SK-N-SH (cell line): Measurements from ENCODE around the gene TRIM28. TPM values are rescaled to one million over a fixed set of nuclear protein-coding genes. Genes with fewer than 3 reads are reported as not detected.

Experiments used
- CTCF ChIA-PET: fragments of 300-600, 350-600 bp; formaldehyde crosslinking; extraction: SDS; loops from one replicate; lab custom pipeline; 2021; lab: Yijun Ruan, JAX
- POLR2A ChIA-PET: fragments of 350-600 bp; sonication (Branson Sonifier 250); formaldehyde crosslinking; extraction: SDS; loops from one replicate; lab custom pipeline; 2020; ENCODE audit warnings: antibody characterized with exemption, inconsistent platforms; lab: Yijun Ruan, JAX
- DNase-seq: peaks from one replicate; pipeline ENCODE4 v3.0.0; 2012
- H2AFZ ChIP-seq: fragments of 200-600 bp; sonication (generic); 2 replicates; pipeline ENCODE4 v1.8.1; 2016; ENCODE audit warnings: antibody characterized with exemption, mild to moderate bottlenecking, low read depth
- H3F3A ChIP-seq: fragments of 200-600 bp; sonication (generic); replicated peaks from 2 replicates; pipeline ENCODE3; 2016; ENCODE audit warnings: antibody characterized with exemption, mild to moderate bottlenecking; ENCODE audit not compliant: insufficient read depth
- H3K27ac ChIP-seq, 2 experiments: fragments of 200-500 bp in 1 of 2; fragments of 200-600 bp in 1 of 2; sonication (Bioruptor generic) in 1 of 2; sonication (generic), shearing (Covaris generic) in 1 of 2; 2 replicates each; pipeline versions ENCODE4 v1.5.1 to v1.6.1; 2014 to 2016; ENCODE audit warnings: low read depth in 2 of 2, inconsistent platforms in 1 of 2, low read length in 1 of 2, mild to moderate bottlenecking in 1 of 2, mixed read lengths in 1 of 2
- H3K27me3 ChIP-seq: fragments of 200-600 bp; sonication (generic), shearing (Covaris generic); 2 replicates; pipeline ENCODE4 v1.6.1; 2016; ENCODE audit warnings: mixed run types; ENCODE audit not compliant: insufficient read depth
- H3K36me3 ChIP-seq, 2 experiments: fragments of 200-500 bp in 1 of 2; fragments of 200-600 bp in 1 of 2; sonication (Bioruptor generic) in 1 of 2; sonication (generic) in 1 of 2; replicated peaks in 1 of 2; 2 replicates each; pipeline versions ENCODE3 to v1.5.1; 2014 to 2016; ENCODE audit warnings: low read length in 1 of 2, mild to moderate bottlenecking in 1 of 2; ENCODE audit not compliant: insufficient read depth in 2 of 2, control insufficient read depth in 1 of 2
- H3K4me1 ChIP-seq, 2 experiments: fragments of 200-500 bp in 1 of 2; fragments of 200-600 bp in 1 of 2; sonication (Bioruptor generic) in 1 of 2; sonication (generic), shearing (Covaris generic) in 1 of 2; 2 replicates each; pipeline versions ENCODE4 v1.5.1 to v1.6.1; 2014 to 2016; ENCODE audit warnings: low read depth in 1 of 2, low read length in 1 of 2, mixed run types in 1 of 2; ENCODE audit not compliant: insufficient read depth in 2 of 2, control insufficient read depth in 1 of 2
- H3K4me2 ChIP-seq: fragments of 200-600 bp; sonication (generic), shearing (Covaris generic); 2 replicates; pipeline ENCODE4 v1.6.1; 2017; ENCODE audit warnings: mixed run types
- H3K4me3 ChIP-seq, 2 experiments: fragments of 200-500 bp in 1 of 2; fragments of 200-600 bp in 1 of 2; sonication (Bioruptor generic) in 1 of 2; sonication (generic), shearing (Covaris generic) in 1 of 2; 2 replicates each; pipeline versions ENCODE4 v1.5.1 to v1.8.1; 2014 to 2016; ENCODE audit warnings: low read depth in 2 of 2, inconsistent platforms in 1 of 2, low read length in 1 of 2, mild to moderate bottlenecking in 1 of 2, mixed read lengths in 1 of 2, moderate library complexity in 1 of 2
- H3K79me2 ChIP-seq: fragments of 200-600 bp; sonication (generic); 2 replicates; pipeline ENCODE4 v1.8.1; 2017; ENCODE audit warnings: mild to moderate bottlenecking; ENCODE audit not compliant: insufficient read depth
- H3K9ac ChIP-seq: fragments of 200-600 bp; sonication (generic); 2 replicates; pipeline ENCODE4 v1.6.1; 2017; ENCODE audit warnings: mixed run types
- H3K9me2 ChIP-seq: fragments of 200-600 bp; sonication (generic); 2 replicates; pipeline ENCODE4 v1.6.1; 2017; ENCODE audit warnings: mixed run types
- H3K9me3 ChIP-seq: fragments of 200-600 bp; sonication (generic); 2 replicates; pipeline ENCODE4 v1.6.1; 2017; ENCODE audit warnings: mixed run types, mild to moderate bottlenecking, moderate library complexity
- H4K20me1 ChIP-seq: fragments of 200-600 bp; sonication (generic); 2 replicates; pipeline ENCODE4 v1.6.1; 2017; ENCODE audit warnings: mild to moderate bottlenecking, mixed run types; ENCODE audit not compliant: insufficient read depth
- FOXJ3 ChIP-seq: sonication (generic); formaldehyde crosslinking; IDR thresholded peaks from 2 replicates; pipeline ENCODE4 v1.5.1; 2020; ENCODE audit warnings: mild to moderate bottlenecking, missing genetic modification reagents
- FOXM1 ChIP-seq: IDR thresholded peaks from 2 replicates; pipeline ENCODE4 v1.4.0; 2012; ENCODE audit warnings: low read depth, mild to moderate bottlenecking
- GABPA ChIP-seq: IDR thresholded peaks from 2 replicates; pipeline ENCODE4 v1.4.0; 2012; ENCODE audit warnings: low read depth, mild to moderate bottlenecking
- GATA2 ChIP-seq: sonication (generic); formaldehyde crosslinking; IDR thresholded peaks from 2 replicates; pipeline ENCODE4 v1.5.0; 2020; ENCODE audit warnings: mild to moderate bottlenecking, missing genetic modification reagents
- POLR2AphosphoS5 ChIP-seq: IDR thresholded peaks from 2 replicates; pipeline ENCODE4 v1.6.1; 2012; ENCODE audit warnings: low read depth, low read length
- RCOR1 ChIP-seq: fragments of 150-350 bp; IDR thresholded peaks from 2 replicates; pipeline ENCODE4 v1.6.1; 2017; ENCODE audit warnings: antibody characterized with exemption, low read length
- WGBS: methylation state at CpG from one replicate; pipeline ENCODE4 v1.1.6; 2017; ENCODE audit warnings: low lambda C conversion rate; 5-methylcytosine and 5-hydroxymethylcytosine counted together
- polyA plus RNA-seq, 3 experiments: library from polyadenylated mRNA; depleted of rRNA; stranded (reverse); fragments of >200 nt; gene quantifications; 2 replicates each; pipeline ENCODE4 v1.2.3, GENCODE V29; 2012
- TF ChIP-seq, protein P1 (sequence below): fragments of 200-600 bp; sonication (generic); IDR thresholded peaks from 2 replicates; pipeline ENCODE4 v1.6.1; 2017; ENCODE audit warnings: antibody characterized with exemption, mild to moderate bottlenecking, moderate library complexity
- TF ChIP-seq, protein P2 (sequence below): IDR thresholded peaks from 2 replicates; pipeline ENCODE4 v1.6.1; 2012; ENCODE audit warnings: mild to moderate bottlenecking, low read depth, low read length, moderate library complexity
- TF ChIP-seq, protein P3 (sequence below): IDR thresholded peaks from 2 replicates; pipeline ENCODE4 v1.4.0; 2012; ENCODE audit warnings: low read depth, borderline replicate concordance
- TF ChIP-seq, protein P4 (sequence below): fragments of 150-350 bp; IDR thresholded peaks from 2 replicates; pipeline ENCODE4 v1.6.1; 2017; ENCODE audit warnings: antibody characterized with exemption, low read length, low read depth, borderline replicate concordance
- TF ChIP-seq, protein P5 (sequence below): IDR thresholded peaks from 2 replicates; pipeline ENCODE4; 2012

The TRIM28 gene
- polyA plus RNA-seq, 1 of the 3 experiments (the other 2 are of a cell fraction), result 594 TPM

DNA sequence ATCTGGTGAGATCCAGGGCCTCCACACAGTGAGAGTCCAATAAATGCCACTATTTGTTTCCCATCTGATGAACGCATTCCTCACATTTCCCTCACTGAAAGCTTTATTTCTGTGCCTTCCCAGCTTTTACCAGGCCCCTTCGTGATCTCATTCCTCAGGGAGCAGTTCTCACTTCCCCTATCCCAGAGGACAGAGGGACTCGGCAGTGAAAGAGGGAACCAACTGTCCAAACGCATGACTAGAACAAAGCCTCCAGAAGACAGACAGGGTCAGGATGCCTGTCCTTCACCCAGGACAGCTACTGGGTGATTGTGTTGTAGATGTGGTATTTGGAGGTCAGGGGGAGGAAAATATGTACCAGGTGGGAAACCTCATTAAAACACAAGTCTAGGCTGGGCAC lies 22.2 kb upstream of the TRIM28 start:
- DNase-seq, result no peak
- Histone ChIP-seq H3K36me3 (peaks cover 0 to 8% of the 10 kb centered on the region in 2 experiments), H3F3A (peaks cover 19% of the 10 kb centered on the region), H3K79me2 (peaks cover 32% of the 10 kb centered on the region), H3K27ac (no peak overlapping the region), H4K20me1 (no peaks in the 10 kb centered on the region; the same call in 1 of the 2 replicates), H3K9me3 (no peaks in the 10 kb centered on the region), H3K4me2 (no peak overlapping the region), H3K4me3 (no peak overlapping the region), H2AFZ (no peak overlapping the region), H3K4me1 (peaks cover 0 to 21% of the 10 kb centered on the region in 2 experiments; a peak in 1 of 4 replicates), H3K9me2 (no peaks in the 10 kb centered on the region), H3K9ac (no peak overlapping the region), H3K27me3 (no peaks in the 10 kb centered on the region)
- CTCF ChIA-PET, result interaction anchor here (4.3 to 4.7 kb wide), 2 partner anchors 22 to 30 kb away, joined by 29 to 81 read pairs; partner anchors contain the start of genes CHMP2A and TRIM28
- 82% methylated on average over 4 of the region's 4 CpGs for WGBS
- POLR2A ChIA-PET, result interaction anchor here (3.0 to 3.8 kb wide), 2 partner anchors 23 to 33 kb away, joined by 45 to 49 read pairs; partner anchors contain the start of genes CHMP2A and TRIM28
- TF ChIP-seq GABPA, result no peak
- TF ChIP-seq, protein P1, sequence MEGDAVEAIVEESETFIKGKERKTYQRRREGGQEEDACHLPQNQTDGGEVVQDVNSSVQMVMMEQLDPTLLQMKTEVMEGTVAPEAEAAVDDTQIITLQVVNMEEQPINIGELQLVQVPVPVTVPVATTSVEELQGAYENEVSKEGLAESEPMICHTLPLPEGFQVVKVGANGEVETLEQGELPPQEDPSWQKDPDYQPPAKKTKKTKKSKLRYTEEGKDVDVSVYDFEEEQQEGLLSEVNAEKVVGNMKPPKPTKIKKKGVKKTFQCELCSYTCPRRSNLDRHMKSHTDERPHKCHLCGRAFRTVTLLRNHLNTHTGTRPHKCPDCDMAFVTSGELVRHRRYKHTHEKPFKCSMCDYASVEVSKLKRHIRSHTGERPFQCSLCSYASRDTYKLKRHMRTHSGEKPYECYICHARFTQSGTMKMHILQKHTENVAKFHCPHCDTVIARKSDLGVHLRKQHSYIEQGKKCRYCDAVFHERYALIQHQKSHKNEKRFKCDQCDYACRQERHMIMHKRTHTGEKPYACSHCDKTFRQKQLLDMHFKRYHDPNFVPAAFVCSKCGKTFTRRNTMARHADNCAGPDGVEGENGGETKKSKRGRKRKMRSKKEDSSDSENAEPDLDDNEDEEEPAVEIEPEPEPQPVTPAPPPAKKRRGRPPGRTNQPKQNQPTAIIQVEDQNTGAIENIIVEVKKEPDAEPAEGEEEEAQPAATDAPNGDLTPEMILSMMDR, result no peak
- TF ChIP-seq, protein P2, sequence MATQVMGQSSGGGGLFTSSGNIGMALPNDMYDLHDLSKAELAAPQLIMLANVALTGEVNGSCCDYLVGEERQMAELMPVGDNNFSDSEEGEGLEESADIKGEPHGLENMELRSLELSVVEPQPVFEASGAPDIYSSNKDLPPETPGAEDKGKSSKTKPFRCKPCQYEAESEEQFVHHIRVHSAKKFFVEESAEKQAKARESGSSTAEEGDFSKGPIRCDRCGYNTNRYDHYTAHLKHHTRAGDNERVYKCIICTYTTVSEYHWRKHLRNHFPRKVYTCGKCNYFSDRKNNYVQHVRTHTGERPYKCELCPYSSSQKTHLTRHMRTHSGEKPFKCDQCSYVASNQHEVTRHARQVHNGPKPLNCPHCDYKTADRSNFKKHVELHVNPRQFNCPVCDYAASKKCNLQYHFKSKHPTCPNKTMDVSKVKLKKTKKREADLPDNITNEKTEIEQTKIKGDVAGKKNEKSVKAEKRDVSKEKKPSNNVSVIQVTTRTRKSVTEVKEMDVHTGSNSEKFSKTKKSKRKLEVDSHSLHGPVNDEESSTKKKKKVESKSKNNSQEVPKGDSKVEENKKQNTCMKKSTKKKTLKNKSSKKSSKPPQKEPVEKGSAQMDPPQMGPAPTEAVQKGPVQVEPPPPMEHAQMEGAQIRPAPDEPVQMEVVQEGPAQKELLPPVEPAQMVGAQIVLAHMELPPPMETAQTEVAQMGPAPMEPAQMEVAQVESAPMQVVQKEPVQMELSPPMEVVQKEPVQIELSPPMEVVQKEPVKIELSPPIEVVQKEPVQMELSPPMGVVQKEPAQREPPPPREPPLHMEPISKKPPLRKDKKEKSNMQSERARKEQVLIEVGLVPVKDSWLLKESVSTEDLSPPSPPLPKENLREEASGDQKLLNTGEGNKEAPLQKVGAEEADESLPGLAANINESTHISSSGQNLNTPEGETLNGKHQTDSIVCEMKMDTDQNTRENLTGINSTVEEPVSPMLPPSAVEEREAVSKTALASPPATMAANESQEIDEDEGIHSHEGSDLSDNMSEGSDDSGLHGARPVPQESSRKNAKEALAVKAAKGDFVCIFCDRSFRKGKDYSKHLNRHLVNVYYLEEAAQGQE, result no peak
- TF ChIP-seq, protein P3, sequence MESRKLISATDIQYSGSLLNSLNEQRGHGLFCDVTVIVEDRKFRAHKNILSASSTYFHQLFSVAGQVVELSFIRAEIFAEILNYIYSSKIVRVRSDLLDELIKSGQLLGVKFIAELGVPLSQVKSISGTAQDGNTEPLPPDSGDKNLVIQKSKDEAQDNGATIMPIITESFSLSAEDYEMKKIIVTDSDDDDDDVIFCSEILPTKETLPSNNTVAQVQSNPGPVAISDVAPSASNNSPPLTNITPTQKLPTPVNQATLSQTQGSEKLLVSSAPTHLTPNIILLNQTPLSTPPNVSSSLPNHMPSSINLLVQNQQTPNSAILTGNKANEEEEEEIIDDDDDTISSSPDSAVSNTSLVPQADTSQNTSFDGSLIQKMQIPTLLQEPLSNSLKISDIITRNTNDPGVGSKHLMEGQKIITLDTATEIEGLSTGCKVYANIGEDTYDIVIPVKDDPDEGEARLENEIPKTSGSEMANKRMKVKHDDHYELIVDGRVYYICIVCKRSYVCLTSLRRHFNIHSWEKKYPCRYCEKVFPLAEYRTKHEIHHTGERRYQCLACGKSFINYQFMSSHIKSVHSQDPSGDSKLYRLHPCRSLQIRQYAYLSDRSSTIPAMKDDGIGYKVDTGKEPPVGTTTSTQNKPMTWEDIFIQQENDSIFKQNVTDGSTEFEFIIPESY, result no peak
- TF ChIP-seq RCOR1, result no peak
- TF ChIP-seq, protein P4, sequence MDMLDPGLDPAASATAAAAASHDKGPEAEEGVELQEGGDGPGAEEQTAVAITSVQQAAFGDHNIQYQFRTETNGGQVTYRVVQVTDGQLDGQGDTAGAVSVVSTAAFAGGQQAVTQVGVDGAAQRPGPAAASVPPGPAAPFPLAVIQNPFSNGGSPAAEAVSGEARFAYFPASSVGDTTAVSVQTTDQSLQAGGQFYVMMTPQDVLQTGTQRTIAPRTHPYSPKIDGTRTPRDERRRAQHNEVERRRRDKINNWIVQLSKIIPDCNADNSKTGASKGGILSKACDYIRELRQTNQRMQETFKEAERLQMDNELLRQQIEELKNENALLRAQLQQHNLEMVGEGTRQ, result no peak
- TF ChIP-seq, protein P5, sequence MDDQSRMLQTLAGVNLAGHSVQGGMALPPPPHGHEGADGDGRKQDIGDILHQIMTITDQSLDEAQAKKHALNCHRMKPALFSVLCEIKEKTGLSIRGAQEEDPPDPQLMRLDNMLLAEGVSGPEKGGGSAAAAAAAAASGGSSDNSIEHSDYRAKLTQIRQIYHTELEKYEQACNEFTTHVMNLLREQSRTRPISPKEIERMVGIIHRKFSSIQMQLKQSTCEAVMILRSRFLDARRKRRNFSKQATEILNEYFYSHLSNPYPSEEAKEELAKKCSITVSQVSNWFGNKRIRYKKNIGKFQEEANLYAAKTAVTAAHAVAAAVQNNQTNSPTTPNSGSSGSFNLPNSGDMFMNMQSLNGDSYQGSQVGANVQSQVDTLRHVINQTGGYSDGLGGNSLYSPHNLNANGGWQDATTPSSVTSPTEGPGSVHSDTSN, result no peak
- TF ChIP-seq FOXJ3 (CRISPR knock-in tag), result no peak
- TF ChIP-seq POLR2AphosphoS5, result no peak
- TF ChIP-seq FOXM1, result no peak
- no peak for TF ChIP-seq GATA2 (CRISPR knock-in tag)
